T-helper 2 cell treated with Interferon-gamma antibody and Interleukin-4, amounts not matched to agents 100 ng/mL and 5 ng/mL, for 36 hours (primary cell): Measurements from ENCODE around the gene MADCAM1. TPM values are rescaled to one million over a fixed set of nuclear protein-coding genes. Genes with fewer than 3 reads are reported as not detected.
"Not testable (repeated sequence)": the region's sequence is repeated elsewhere in the genome, so short reads cannot be mapped to it uniquely, and the experiment has no call there.

ENCODE experiments used
- intact Hi-C: fragments of 100-400 bp; cut with micrococcal nuclease; formaldehyde crosslinking; loops from one replicate; pipeline ENCODE4 v1.15.1; 2023
- total RNA-seq: library from RNA; stranded (reverse); gene quantifications from 2 replicates; pipeline ENCODE4 v1.2.3, GENCODE V29; 2022

Gene MADCAM1
- total RNA-seq, 1 donor from 2014 or later: 0.18 TPM

DNA sequence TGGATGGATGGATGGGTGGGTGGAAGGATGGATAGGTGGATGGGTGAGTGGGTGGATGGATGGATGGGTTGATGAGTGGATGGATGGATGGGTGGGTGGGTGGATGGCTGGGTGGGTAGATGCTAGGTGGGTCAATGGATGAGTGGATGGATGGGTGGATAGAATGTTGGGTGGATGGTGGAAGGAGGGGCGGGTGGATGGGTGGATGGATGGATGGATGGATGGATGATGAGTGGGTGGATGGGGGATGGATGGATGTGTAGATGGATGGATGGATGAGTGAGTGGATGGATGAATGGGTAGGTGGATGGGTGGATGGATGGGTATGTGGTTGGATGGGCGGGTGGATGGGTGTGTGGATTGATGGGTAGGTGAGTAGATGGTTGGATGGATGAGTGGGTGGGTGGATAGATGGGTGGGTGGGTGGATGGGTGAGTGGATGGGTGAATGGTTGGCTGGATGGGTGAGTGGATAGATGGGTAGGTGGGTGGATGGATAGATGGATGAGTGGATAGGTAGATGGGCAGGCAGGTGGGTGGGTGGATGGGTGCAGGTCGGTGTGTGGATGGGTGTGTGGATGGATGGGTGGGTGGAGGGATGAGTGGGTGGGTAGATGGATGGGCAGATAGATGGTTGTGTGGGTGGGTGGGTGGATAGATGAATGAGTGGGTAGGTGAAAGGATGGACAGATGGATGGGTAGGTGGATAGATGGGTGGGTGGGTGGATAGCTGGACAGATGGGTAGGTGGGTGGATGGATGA, 31.1 kb upstream of the MADCAM1 start:
- intact Hi-C loops: no loop called here

GRCh38 chr19:467554-467953, 28.7 kb upstream of the MADCAM1 start:
- intact Hi-C loops: no loop called here

DNA sequence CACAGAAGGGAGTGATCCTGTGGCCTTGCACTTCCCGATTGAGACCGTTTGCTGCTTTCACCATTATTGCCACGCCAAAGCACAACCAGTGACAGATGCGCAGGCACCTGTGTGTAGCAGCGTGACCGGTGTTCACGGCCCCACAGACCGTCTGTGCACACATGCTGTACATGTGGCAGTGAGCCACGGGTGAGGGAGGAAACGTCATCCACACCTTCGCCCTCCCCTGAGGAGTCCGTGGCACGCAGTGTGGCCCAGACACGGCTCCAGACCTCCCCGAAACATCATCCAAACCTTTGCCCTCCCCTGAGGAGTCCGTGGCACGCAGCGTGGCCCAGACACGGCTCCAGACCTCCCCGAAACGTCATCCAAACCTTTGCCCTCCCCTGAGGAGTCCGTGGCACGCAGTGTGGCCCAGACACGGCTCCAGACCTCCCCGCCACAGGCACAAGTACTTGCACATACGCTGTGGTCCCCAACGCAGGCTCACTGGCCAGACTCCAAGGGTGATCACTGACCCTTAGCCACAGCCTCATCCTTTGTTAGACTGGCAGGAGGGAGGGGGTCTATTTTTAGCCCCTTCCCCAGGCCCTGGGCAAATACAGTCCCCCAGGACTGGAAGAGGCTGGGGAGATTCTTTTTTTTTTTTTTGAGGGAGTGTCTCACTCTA, 27.6 kb upstream of the MADCAM1 start:
- intact Hi-C loops: no loop called here

DNA sequence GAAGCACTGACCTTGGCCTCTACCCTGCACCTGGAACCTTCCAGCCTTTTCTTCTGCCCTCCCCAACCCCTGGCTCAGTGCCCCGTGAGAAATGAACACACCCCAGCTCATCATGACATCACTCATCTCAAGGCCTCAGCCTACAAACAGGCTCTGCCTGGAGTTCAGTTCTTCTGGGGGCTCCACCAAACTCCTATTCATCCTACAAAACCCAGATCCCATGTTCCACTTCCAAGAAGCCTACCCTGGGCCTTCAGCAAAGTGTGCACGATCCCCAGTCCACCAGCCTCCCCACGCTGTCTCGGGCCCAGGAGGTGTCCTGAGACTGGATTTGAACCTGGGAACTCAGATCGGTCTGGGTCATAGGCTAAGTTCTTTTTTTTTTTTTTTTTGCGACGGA, 26.5 kb upstream of the MADCAM1 start:
- intact Hi-C loops: no loop called here

DNA sequence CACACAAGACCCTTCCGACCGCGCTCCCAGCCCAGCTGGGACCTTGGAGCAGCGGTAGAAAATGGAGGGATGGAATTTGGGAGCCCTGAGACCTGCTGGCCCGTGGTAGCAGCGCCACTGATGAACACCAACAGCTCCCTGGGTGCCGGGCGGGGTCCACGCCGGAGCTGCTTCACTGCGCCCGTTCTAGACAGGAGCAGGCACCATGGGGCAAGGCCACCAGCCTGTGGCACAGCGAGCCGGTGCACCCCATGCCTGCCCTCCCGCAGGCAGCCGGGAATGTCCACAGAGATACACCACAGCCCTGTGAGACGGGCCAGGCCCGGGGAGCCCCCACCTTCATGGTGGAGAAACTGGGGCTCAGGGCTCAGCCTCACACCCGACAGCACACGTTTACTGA, 25.6 kb upstream of the MADCAM1 start:
- intact Hi-C loops: no loop called here

DNA sequence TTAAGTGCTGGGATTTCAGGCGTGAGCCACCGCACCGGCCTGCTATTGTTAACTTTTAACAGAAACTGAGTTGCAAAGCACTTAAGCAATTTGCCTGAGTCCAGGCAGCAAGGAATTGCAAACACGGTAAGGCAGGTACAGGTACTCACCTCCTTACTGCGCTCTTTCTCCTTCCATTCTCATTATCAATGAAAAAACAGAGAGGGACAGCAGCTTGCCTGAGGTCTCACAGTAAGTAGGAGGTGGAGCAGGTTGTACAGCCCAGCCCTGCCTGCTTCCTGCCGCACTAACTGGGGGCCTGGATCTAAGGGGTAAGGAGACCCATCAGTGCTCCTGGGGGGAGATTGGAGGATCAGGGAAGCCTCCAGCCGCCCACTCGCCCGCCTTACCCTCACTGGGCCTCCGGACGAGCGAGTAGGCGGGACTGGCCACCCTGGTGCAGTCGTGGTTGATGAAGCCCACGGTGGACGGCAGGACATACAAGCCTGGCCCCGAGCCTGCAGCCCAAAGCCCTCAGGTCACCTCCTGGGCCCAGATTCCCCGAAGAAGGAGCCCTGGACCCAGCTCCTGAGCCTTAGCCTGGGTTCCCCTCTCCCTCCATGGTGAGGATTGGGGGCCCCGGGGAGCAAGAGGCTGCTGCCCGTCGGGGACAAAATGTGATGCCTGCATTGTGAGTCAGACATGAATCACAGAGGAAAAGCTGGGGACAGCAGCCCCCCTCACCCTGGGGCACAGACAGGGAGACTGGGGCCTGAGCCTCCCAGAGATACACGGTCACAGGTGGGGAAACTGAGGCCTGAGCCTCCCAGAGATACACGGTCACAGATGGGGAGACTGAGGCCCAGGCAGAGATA, 24.1 kb upstream of the MADCAM1 start:
- intact Hi-C loops: no loop called here

DNA sequence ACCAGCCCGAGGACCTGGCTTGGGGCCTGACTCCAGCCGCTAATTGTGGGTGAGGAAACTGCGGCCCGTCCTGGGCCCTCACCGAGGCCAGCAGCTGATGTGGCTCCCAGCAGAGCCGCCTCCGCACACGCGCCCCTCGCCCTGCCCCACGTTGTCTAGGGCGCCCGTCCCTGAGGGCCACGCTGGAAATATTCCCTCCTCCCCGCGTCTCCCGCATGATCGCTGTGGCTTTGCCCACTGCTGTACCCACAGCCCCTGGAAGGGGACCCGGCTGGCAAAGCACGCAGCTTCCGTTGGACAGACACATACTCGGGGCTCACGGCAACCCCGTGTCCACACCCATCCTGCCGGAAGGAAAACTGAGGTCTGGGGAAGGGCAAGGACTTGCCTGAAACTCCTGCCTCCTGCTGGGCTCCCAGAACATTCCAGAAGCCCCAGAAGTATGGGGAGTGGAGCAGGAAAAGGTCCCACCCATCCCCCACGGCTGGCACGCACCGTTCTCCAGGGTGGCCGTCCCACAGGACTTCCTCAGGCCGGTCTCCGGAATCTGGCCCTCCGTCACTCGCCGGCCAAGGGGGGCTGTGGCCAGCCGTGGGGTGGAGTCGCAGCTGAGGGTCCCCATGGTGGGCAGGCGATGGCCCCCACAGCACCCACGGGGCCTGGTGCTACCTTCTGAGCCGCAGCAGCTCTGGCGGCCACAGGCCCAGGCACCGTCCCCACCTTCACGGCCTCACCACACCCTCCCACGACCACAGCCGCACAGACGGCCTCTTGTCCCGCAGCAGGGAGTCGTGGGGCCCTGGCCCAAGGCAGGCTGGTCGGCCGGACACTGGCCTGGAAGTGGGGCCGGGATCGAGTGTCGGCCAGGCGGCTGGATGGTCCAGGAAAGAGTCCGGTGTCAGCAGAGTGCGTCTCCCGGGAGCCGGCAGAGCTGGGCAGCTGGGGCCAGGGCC, 21.9 kb upstream of the MADCAM1 start:
- intact Hi-C loops: no loop called here

DNA sequence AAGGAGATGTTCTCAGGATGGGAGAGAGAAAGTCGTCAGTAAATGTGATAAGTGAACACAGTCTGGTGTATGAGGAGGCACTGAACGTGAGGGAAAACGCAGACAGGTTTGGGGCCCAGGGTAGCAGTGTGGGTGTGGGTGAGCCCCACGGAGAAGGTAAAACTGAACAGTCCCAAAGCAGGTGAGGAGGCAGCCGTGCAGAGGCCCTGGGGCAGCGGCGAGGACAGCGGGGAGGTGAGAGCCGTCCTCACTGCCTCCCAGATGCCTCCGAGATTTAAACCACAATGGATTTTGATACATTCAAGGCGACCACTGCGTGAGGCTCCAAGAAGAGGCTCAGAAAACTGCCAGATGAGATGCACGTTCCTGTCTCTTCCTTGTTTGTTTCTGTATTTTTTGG, 20.9 kb upstream of the MADCAM1 start:
- intact Hi-C loops: no loop called here

GRCh38 chr19:478236-478903, 17.9 kb upstream of the MADCAM1 start:
- intact Hi-C loops: no loop called here

DNA sequence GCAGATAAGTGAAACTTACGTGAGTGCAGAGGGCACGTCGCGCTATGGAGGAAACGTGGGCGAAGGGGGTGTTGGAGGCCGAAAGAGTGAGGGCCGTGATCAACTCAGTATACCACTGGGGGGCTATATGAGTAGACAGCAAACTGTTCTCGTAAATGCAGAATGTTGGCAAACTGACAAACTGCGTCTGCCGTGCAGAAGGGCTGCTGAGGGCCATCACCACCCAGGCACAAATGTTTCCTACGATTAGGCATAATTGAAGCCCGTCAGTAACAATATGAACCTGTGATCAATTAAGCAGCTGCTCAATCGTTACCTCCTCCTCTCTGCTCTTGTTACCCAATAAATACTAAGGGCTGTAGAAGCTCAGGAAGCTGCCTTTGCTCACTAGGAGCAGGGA, 17.3 kb upstream of the MADCAM1 start:
- intact Hi-C loops: no loop called here

DNA sequence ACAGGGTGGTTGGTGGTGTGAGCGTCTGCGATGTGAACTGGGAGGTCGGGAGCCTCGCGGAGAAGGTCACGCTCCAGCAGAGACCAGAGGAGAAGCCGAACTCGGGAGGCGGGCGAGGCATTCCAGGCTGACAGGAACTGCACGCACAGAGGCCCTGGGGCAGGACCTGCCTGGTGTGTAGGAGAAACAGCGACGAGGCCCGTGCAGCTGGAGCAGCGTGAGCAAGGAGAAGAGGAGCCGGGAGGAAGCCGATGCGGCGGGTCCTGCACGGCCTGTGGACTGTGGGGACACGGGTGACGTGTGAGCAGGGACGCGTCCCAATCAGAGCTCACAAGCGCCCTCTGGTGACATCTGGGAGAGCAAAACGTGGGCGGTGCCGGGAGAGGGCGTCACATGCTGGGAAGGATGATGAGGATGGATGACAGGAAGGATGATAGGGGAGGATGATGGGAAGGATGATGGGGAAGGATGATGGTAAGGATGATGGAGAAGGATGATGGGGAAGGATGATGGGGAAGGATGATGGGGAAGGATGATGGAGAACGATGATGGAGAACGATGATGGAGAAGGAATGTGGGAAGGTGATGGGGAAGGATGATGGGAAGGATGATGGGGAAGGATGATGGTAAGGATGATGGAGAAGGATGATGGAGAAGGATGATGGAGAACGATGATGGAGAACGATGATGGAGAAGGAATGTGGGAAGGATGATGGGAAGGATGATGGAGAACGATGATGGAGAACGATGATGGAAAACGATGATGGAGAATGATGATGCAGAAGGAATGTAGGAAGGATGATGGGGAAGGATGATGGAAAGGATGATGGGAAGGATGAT, 16.1 kb upstream of the MADCAM1 start:
- intact Hi-C loops: no loop called here

GRCh38 chr19:481100-481499, 15.2 kb upstream of the MADCAM1 start:
- intact Hi-C loops: not testable (repeated sequence)

- intact Hi-C loops: no loop called here
Observed at GRCh38 chr19:482186-483041, 13.9 kb upstream of the MADCAM1 start.

- intact Hi-C loops: no loop called here
Observed at GRCh38 chr19:483332-484072, 12.8 kb upstream of the MADCAM1 start.

DNA sequence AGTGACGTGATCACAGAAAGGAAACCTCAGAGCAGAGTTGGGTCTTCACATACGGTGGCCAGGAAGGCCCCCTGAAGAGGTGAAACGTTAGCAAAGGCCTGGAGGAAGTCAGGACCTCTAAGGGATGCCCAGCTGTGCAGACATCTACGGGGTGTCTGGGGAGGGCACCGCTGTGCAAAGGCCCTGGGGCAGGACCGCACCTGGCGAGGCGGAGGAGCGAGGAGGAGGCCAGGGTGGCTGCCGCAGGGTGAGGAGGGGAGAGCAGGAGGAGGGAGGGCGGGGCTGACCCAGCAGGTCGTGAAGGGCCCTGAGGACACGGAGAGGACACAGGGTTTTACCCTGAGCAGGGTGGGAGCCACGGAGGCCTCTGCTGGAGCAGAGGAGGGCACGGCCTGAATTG, 11.8 kb upstream of the MADCAM1 start:
- intact Hi-C loops: no loop called here

GRCh38 chr19:485077-485476, 11.2 kb upstream of the MADCAM1 start:
- intact Hi-C loops: no loop called here

- intact Hi-C loops: no loop called here
Observed at GRCh38 chr19:485583-486236, 10.6 kb upstream of the MADCAM1 start.
